Lower leg skin (tissue), 3 donors: ENCODE measurements around the gene ZNF804B.

Experiments
- POLR2A ChIP-seq, 2 donors: fragments of 450-650 bp; IDR thresholded peaks; one replicate each; pipeline ENCODE4 v1.6.1; 2016 to 2017; ENCODE audit warnings: antibody characterized with exemption in 2 of 2, mild to moderate bottlenecking in 1 of 2, moderate library complexity in 1 of 2
- TF ChIP-seq, protein P1 (sequence below), 3 donors: fragments of 450-650 bp; IDR thresholded peaks; one replicate each; pipeline ENCODE4 v1.5.1; 2016; ENCODE audit warnings: antibody characterized with exemption in 3 of 3, mild to moderate bottlenecking in 3 of 3, moderate library complexity in 2 of 3

DNA sequence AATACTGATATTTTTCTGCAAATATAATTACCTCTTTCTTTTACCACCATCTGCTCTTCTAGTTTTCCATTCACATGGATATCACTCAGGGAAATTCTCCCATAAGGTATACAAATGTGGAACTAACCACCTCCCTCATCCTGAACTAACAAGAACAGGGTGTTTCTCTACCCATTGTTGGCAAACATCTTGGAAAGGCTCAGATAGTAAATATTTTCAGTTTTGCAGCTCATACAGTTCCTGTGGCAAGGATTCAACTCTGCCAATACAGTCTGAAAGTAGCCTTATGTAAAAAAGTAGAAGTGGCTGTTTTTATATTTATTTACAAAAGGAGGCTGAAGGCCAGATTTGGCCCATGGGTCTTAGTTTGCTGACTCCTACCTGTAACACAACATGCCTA, 549.0 kb downstream of the ZNF804B start:
- TF ChIP-seq, protein P1, sequence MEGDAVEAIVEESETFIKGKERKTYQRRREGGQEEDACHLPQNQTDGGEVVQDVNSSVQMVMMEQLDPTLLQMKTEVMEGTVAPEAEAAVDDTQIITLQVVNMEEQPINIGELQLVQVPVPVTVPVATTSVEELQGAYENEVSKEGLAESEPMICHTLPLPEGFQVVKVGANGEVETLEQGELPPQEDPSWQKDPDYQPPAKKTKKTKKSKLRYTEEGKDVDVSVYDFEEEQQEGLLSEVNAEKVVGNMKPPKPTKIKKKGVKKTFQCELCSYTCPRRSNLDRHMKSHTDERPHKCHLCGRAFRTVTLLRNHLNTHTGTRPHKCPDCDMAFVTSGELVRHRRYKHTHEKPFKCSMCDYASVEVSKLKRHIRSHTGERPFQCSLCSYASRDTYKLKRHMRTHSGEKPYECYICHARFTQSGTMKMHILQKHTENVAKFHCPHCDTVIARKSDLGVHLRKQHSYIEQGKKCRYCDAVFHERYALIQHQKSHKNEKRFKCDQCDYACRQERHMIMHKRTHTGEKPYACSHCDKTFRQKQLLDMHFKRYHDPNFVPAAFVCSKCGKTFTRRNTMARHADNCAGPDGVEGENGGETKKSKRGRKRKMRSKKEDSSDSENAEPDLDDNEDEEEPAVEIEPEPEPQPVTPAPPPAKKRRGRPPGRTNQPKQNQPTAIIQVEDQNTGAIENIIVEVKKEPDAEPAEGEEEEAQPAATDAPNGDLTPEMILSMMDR (IDR thresholded peaks at IDR 0.05) = no peak
- no peak for TF ChIP-seq POLR2A (IDR thresholded peaks at IDR 0.05)
